ENCODE results near the gene MYO18B.

- TF ChIP-seq CEBPB (IDR thresholded peaks at IDR 0.05; ENCODE audit: low read depth) (no peak), REST (IDR thresholded peaks at IDR 0.05; ENCODE audit: low read depth) (no peak), POLR2AphosphoS5 (IDR thresholded peaks at IDR 0.05; ENCODE audit: low read depth, low read length) (no peak), JUND (IDR thresholded peaks at IDR 0.05) (no peak), EGR1 (IDR thresholded peaks at IDR 0.05; ENCODE audit: low read depth) (no peak), POLR2A (IDR thresholded peaks at IDR 0.05; ENCODE audit: borderline replicate concordance, extremely low read depth, insufficient read depth, insufficient read length) (no peak), CTCF (IDR thresholded peaks at IDR 0.05 in 2 of 3, conservative IDR thresholded peaks at IDR 0.05 in 1 of 3; ENCODE audit: borderline replicate concordance in 1 of 3, insufficient read depth in 1 of 3, low read depth in 2 of 3, low read length in 2 of 3) (no peak)
These were observed 211.3 kb downstream of the MYO18B start for GRCh38 chr22:25953276-25953675.
